ENCODE measurements around the gene VPS11. TPM values are rescaled to one million over a fixed set of nuclear protein-coding genes. Genes with fewer than 3 reads are reported as not detected.

The VPS11 gene
- total RNA-seq: 10 to 100 TPM; 24.1 to 31.5 (median 30.0) TPM

GRCh38 chr11:119067371-119068222, at the start of gene VPS11:
VPS11 (plus strand) TSS chr11:119067818; CDS start chr11:119067824, 6 bp downstream.
- DNase-seq (peak; percentile 97), ATAC-seq (peak; percentile 98)
- Mint-ChIP-seq H3K36me3 (ENCODE audit: insufficient read depth) (peaks cover 17% of the 10 kb centered on the region), H3K4me1 (ENCODE audit: low read depth) (peaks cover 48% of the 10 kb centered on the region), H3K9me3 (no peaks in the 10 kb centered on the region), H3K4me3 (peak within 1 kb of the TSS; percentile 94), H3K27me3 (ENCODE audit: low read depth) (no peaks in the 10 kb centered on the region)

DNA sequence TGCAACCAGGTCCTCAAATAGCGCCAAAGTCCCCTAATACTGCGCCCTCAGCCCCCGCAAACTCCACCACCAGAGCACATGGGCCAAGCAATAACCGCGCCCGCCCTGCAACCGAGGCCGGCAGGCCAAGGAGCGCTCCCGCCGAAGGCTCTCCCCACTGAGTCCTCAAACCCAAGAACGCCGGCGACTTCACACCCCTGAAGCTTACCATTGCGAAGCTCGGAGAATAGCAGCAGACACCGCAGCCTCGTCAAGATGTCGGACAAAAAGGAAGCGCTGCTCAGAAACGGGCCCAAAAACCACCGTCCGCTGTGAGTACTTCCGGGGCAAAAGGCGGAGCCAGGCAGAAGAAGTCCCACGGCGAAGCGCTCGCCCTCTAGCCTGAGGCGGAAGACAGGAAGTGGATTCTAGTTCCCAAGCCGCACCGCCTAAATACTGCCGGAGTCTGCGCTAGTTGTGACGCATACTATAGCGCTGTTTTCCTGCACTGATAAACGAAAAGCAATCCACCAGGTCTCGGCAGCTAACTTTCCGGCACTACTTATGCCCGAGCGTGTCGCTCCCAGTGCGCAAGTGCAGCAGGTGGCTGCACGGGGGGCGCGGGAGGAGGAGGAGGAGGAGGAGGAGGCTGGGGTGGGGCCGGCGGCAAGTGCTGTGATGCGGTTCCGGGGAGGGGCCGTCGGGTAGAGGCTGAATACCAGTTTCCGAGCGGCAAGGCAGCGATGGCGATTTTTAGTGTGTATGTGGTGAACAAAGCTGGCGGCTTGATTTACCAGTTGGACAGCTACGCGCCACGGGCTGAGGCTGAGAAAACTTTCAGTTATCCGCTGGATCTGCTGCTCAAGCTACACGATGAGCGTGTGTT, 49.3 kb upstream of the VPS11 start, which contains the start of the genes RPS25 and TRAPPC4:
TSS of gene RPS25 (minus strand) at position 270 of the 865 bp plus-strand sequence. CDS start at position 211, 59 bp downstream.
TSS of gene TRAPPC4 (plus strand) at position 693 of the 865 bp plus-strand sequence. CDS start at position 723, 30 bp downstream.
- no peaks in the 10 kb centered on the region for H3K27me3 Mint-ChIP-seq (ENCODE audit: low read depth)
- peaks cover 53% of the 10 kb centered on the region for H3K4me1 Mint-ChIP-seq (ENCODE audit: low read depth)

GRCh38 chr11:119019996-119020395, 47.6 kb upstream of the VPS11 start:
- Mint-ChIP-seq H3K27me3 (ENCODE audit: low read depth) (no peaks in the 10 kb centered on the region), H3K4me1 (ENCODE audit: low read depth) (peaks cover 54% of the 10 kb centered on the region), H3K36me3 (ENCODE audit: insufficient read depth) (peaks cover 41% of the 10 kb centered on the region)

More for the DNA sequence above, 49.3 kb upstream of the VPS11 start, which contains the start of the genes RPS25 and TRAPPC4:
- peak; percentile 90 for DNase-seq
- Mint-ChIP-seq H3K36me3 (ENCODE audit: insufficient read depth) (peaks cover 41% of the 10 kb centered on the region), H3K4me3 (peak within 1 kb of the TSS; percentile 99), H3K9me3 (no peaks in the 10 kb centered on the region)
- peak; percentile 89 for ATAC-seq

GRCh38 chr11:119021631-119022030, 46.0 kb upstream of the VPS11 start:
- DNase-seq (no peak), ATAC-seq (no peak)
- peaks cover 35% of the 10 kb centered on the region for H3K36me3 Mint-ChIP-seq (ENCODE audit: insufficient read depth)
- no peaks in the 10 kb centered on the region for H3K9me3 Mint-ChIP-seq
- H3K4me3 Mint-ChIP-seq: peak overlapping the region; percentile 47
- H3K27me3 Mint-ChIP-seq (ENCODE audit: low read depth): no peaks in the 10 kb centered on the region
- peaks cover 40% of the 10 kb centered on the region for H3K4me1 Mint-ChIP-seq (ENCODE audit: low read depth)

More at GRCh38 chr11:119019996-119020395, 47.6 kb upstream of the VPS11 start:
- no peak for DNase-seq
- Mint-ChIP-seq H3K9me3 (no peaks in the 10 kb centered on the region), H3K4me3 (peak overlapping the region; percentile 99)
- ATAC-seq: no peak

DNA sequence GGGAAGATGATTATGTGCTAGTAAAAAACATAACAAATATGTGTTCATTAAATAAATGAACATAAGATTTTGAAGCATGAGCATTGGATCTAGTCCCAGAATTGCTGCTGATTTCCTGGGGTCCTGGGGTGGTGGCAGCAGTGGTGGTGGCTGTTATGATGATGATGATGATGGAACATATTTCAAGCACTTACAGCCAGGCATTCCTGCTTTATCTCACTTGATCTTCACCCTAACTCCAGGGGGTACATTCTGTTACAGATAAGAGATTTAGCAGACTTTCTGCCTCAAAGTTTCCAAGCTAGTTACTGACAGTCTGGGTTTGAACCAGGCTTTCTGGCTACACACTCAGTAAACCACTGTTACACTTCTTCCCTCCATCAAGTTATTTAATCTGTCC, 43.9 kb upstream of the VPS11 start:
- ATAC-seq: no peak

DNA sequence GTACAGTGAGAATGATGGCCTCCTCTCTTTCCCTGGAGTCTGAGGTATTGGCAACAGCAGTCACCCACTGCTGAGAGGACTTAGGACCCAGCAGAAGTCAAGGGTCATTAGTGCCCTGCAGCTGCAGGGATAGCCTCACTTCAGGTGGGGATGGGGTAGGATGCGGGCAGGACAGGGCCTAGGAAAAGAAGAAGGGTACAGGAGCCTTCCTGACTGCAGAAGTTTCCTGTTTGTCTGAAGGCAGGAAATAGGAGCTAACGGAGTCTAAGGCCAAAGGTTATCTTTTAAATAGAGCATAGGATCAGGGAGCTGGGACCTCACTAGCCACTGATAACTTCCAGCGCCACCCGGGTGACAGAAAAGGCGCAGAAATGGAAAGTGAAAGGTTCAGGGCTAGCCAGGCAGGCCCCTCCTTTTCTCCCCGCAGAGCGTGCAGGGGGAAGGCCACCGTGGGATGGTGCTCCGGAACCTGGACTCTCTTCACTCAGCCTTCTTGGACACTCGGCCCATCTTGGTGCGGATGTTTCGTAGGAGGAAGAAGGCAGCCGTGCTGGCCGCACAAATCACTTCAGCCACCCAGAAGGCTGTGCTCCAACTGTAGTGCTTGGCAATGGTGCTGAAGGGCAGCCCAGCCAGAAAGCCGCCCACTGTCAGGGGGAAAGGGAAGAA, 43.1 kb upstream of the VPS11 start:
- no peaks in the 10 kb centered on the region for H3K9me3 Mint-ChIP-seq
- ATAC-seq (no peak), DNase-seq (no peak)
- no peak overlapping the region for H3K4me3 Mint-ChIP-seq
- peaks cover 22% of the 10 kb centered on the region for H3K36me3 Mint-ChIP-seq (ENCODE audit: insufficient read depth)
- H3K4me1 Mint-ChIP-seq (ENCODE audit: low read depth): peaks cover 47% of the 10 kb centered on the region
- H3K27me3 Mint-ChIP-seq (ENCODE audit: low read depth): no peaks in the 10 kb centered on the region

More for the DNA sequence above, 43.9 kb upstream of the VPS11 start:
- no peak overlapping the region for H3K4me3 Mint-ChIP-seq
- no peaks in the 10 kb centered on the region for H3K27me3 Mint-ChIP-seq (ENCODE audit: low read depth)
- no peaks in the 10 kb centered on the region for H3K9me3 Mint-ChIP-seq
- DNase-seq: no peak
- H3K4me1 Mint-ChIP-seq (ENCODE audit: low read depth): peaks cover 41% of the 10 kb centered on the region
- peaks cover 22% of the 10 kb centered on the region for H3K36me3 Mint-ChIP-seq (ENCODE audit: insufficient read depth)

GRCh38 chr11:119025099-119025473, 42.5 kb upstream of the VPS11 start:
- DNase-seq: no peak
- peaks cover 47% of the 10 kb centered on the region for H3K4me1 Mint-ChIP-seq (ENCODE audit: low read depth)
- H3K4me3 Mint-ChIP-seq: no peak overlapping the region
- no peak for ATAC-seq
- peaks cover 20% of the 10 kb centered on the region for H3K36me3 Mint-ChIP-seq (ENCODE audit: insufficient read depth)
- no peaks in the 10 kb centered on the region for H3K9me3 Mint-ChIP-seq
- no peaks in the 10 kb centered on the region for H3K27me3 Mint-ChIP-seq (ENCODE audit: low read depth)

- no peak for ATAC-seq
- Mint-ChIP-seq H3K36me3 (ENCODE audit: insufficient read depth) (peaks cover 19% of the 10 kb centered on the region), H3K4me1 (ENCODE audit: low read depth) (peaks cover 42% of the 10 kb centered on the region)
Measured at GRCh38 chr11:119025541-119025940, 42.1 kb upstream of the VPS11 start.

GRCh38 chr11:119025978-119026766, 41.4 kb upstream of the VPS11 start:
- peaks cover 19% of the 10 kb centered on the region for H3K36me3 Mint-ChIP-seq (ENCODE audit: insufficient read depth)
- no peak for ATAC-seq
- no peaks in the 10 kb centered on the region for H3K27me3 Mint-ChIP-seq (ENCODE audit: low read depth)
- H3K9me3 Mint-ChIP-seq: no peaks in the 10 kb centered on the region
- DNase-seq: no peak
- no peak overlapping the region for H3K4me3 Mint-ChIP-seq
- H3K4me1 Mint-ChIP-seq (ENCODE audit: low read depth): peaks cover 41% of the 10 kb centered on the region

More at GRCh38 chr11:119025541-119025940, 42.1 kb upstream of the VPS11 start:
- H3K27me3 Mint-ChIP-seq (ENCODE audit: low read depth): no peaks in the 10 kb centered on the region
- no peak overlapping the region for H3K4me3 Mint-ChIP-seq
- H3K9me3 Mint-ChIP-seq: no peaks in the 10 kb centered on the region
- no peak for DNase-seq

DNA sequence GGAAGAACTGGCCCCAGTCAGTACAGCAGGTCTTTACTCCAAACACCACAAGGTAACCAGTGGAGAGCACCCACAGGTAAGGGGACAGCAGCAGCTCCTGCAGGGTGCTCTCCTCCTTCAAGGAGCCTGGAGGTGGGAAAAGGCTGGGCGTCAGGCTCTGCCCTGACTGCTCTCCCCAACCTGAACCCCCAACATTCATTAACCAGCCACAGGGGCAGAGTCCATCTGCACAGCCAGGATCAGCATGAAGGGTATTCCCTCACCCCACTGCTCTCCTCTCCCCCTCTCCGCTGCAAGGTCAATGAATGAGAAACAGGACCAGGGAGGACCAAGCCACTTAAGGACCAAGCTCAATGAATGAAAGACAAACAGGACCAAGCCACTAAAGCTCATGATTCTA, 40.6 kb upstream of the VPS11 start:
- Mint-ChIP-seq H3K4me1 (ENCODE audit: low read depth) (peaks cover 37% of the 10 kb centered on the region), H3K27me3 (ENCODE audit: low read depth) (no peaks in the 10 kb centered on the region), H3K4me3 (no peak overlapping the region), H3K9me3 (no peaks in the 10 kb centered on the region), H3K36me3 (ENCODE audit: insufficient read depth) (peaks cover 19% of the 10 kb centered on the region)
- ATAC-seq: no peak
- no peak for DNase-seq

- DNase-seq (no peak), ATAC-seq (no peak)
- H3K27me3 Mint-ChIP-seq (ENCODE audit: low read depth): no peaks in the 10 kb centered on the region
- peaks cover 19% of the 10 kb centered on the region for H3K36me3 Mint-ChIP-seq (ENCODE audit: insufficient read depth)
- H3K4me1 Mint-ChIP-seq (ENCODE audit: low read depth): peaks cover 34% of the 10 kb centered on the region
- no peak overlapping the region for H3K4me3 Mint-ChIP-seq
- H3K9me3 Mint-ChIP-seq: no peaks in the 10 kb centered on the region
Measured at GRCh38 chr11:119027561-119028345, 39.9 kb upstream of the VPS11 start.

GRCh38 chr11:119028346-119029068, 39.1 kb upstream of the VPS11 start:
- Mint-ChIP-seq H3K36me3 (ENCODE audit: insufficient read depth) (peaks cover 15% of the 10 kb centered on the region), H3K27me3 (ENCODE audit: low read depth) (no peaks in the 10 kb centered on the region), H3K4me1 (ENCODE audit: low read depth) (peaks cover 30% of the 10 kb centered on the region), H3K9me3 (no peaks in the 10 kb centered on the region), H3K4me3 (no peak overlapping the region)
- ATAC-seq (no peak), DNase-seq (no peak)

Data from activated T-cell treated with anti-CD3 and anti-CD28 coated beads, Interleukin-2, amount 50 U/mL, for 4 hours (primary cell).